ENCODE measurements around the gene SLC1A4.
A peak's percentile ranks its signal among the peaks of the same experiment; 100 is the strongest.
"Not testable (repeated sequence)": the region's sequence is repeated elsewhere in the genome, so short reads cannot be mapped to it uniquely, and the experiment has no call there.

SLC1A4 gene

GRCh38 chr2:64989126-64989981 lies at the start of gene SLC1A4:
TSS of gene SLC1A4 (plus strand) at chr2:64989399. CDS start at chr2:64989644, 245 bp downstream.
- DNase-seq, result peak; percentile 84

- DNase-seq, result no peak
These were observed 48.1 kb upstream of the SLC1A4 start for GRCh38 chr2:64941143-64941542.

GRCh38 chr2:64941801-64942200 lies 47.4 kb upstream of the SLC1A4 start:
- no peak for DNase-seq

GRCh38 chr2:64942693-64943092 lies 46.5 kb upstream of the SLC1A4 start:
- DNase-seq, result no peak

GRCh38 chr2:64943387-64944150 lies 45.6 kb upstream of the SLC1A4 start:
- no peak for DNase-seq

GRCh38 chr2:64944484-64944883 lies 44.7 kb upstream of the SLC1A4 start:
- DNase-seq, result no peak

- DNase-seq, result peak; percentile 62 to 67
These were observed 43.0 kb upstream of the SLC1A4 start for GRCh38 chr2:64945973-64946768.

- no peak for DNase-seq
These were observed 42.4 kb upstream of the SLC1A4 start for GRCh38 chr2:64946769-64947247.

- DNase-seq, result no peak
These were observed 41.3 kb upstream of the SLC1A4 start for GRCh38 chr2:64947885-64948284.

GRCh38 chr2:64950226-64951160 lies 38.7 kb upstream of the SLC1A4 start:
- no peak for DNase-seq

- no peak for DNase-seq
These were observed 37.8 kb upstream of the SLC1A4 start for GRCh38 chr2:64951306-64951953.

GRCh38 chr2:64952096-64952495 lies 37.1 kb upstream of the SLC1A4 start:
- DNase-seq, result no peak

GRCh38 chr2:64952511-64953482 lies 36.4 kb upstream of the SLC1A4 start:
- no peak for DNase-seq

- DNase-seq, result no peak
These were observed 33.7 kb upstream of the SLC1A4 start for GRCh38 chr2:64955467-64955866.

- no peak for DNase-seq
These were observed 31.9 kb upstream of the SLC1A4 start for GRCh38 chr2:64957109-64957903.

GRCh38 chr2:64958556-64958955 lies 30.6 kb upstream of the SLC1A4 start:
- no peak for DNase-seq

- no peak for DNase-seq
These were observed 28.4 kb upstream of the SLC1A4 start for GRCh38 chr2:64960819-64961218.

GRCh38 chr2:64963138-64963537 lies 26.1 kb upstream of the SLC1A4 start:
- DNase-seq, result not testable (repeated sequence)

GRCh38 chr2:64963719-64964118 lies 25.5 kb upstream of the SLC1A4 start:
- DNase-seq, result no peak
